ENCODE measurements around the gene ITGB7. TPM values are rescaled to one million over a fixed set of nuclear protein-coding genes. Genes with fewer than 3 reads are reported as not detected.

Gene ITGB7
- total and polyA plus RNA-seq, 10 of the 15 experiments (the other 5 are each of a cell fraction or from before 2014, with no cell fraction given) = 54.5 to 487 (median 252) TPM

GRCh38 chr12:53180931-53181645 lies 26.0 kb downstream of the ITGB7 start:
- Histone ChIP-seq H3K4me3 (peak overlapping the region; percentile 78), H3K9me3 (replicated peaks; ENCODE audit: control insufficient read depth, insufficient read depth, low read length) (no peaks in the 10 kb centered on the region), H3K27ac (ENCODE audit: control insufficient read depth, insufficient read depth) (peak overlapping the region; percentile 91), H4K20me1 (ENCODE audit: control insufficient read depth, insufficient read depth) (no peaks in the 10 kb centered on the region), H3K4me2 (ENCODE audit: control insufficient read depth, insufficient read depth) (peak overlapping the region; percentile 35), H3K27me3 (replicated peaks in 1 of 2; ENCODE audit: control insufficient read depth in 2 of 2, insufficient read depth in 2 of 2, low read length in 1 of 2) (no peaks in the 10 kb centered on the region), H3K4me1 (ENCODE audit: control insufficient read depth, insufficient read depth, low read length) (peaks cover 6% of the 10 kb centered on the region; the same call in 1 of the 2 replicates), H3K9ac (ENCODE audit: control insufficient read depth, insufficient read depth, low read length) (peak overlapping the region; percentile 86), H2AFZ (ENCODE audit: control insufficient read depth, low read depth, low read length) (no peak overlapping the region), H3K36me3 (ENCODE audit: control insufficient read depth in 2 of 2, insufficient read depth in 2 of 2, low read length in 1 of 2) (peaks cover 0 to 2% of the 10 kb centered on the region in 2 experiments; a peak in 3 of 4 replicates), H3K79me2 (ENCODE audit: control insufficient read depth, insufficient read depth, low read length) (peaks cover 22% of the 10 kb centered on the region)
- RAD21 ChIA-PET (ENCODE audit: unreplicated experiment) = interaction anchor here (0.6 to 4.1 kb wide), 14 partner anchors 14 to 255 kb away, joined by 3 to 36 read pairs (median 4); partner anchors contain the start of genes ESPL1 and ITGB7
- 0 out of 2 replicates have a peak, but pooled peaks have one; percentile 29 for TF ChIP-seq SMAD5 (IDR thresholded peaks at IDR 0.05; ENCODE audit: low read depth)
- TF ChIP-seq SIN3A (IDR thresholded peaks at IDR 0.05; ENCODE audit: low read depth, low read length) = 0 out of 2 replicates have a peak, but pooled peaks have one; percentile 26
- TF ChIP-seq NKRF (conservative IDR thresholded peaks at IDR 0.05) = peak; percentile 23; the same call in 1 of the 2 replicates
- peak; percentile 46; the same call in 1 of the 2 replicates for TF ChIP-seq DPF2 (IDR thresholded peaks at IDR 0.05)
- TF ChIP-seq LARP7 (IDR thresholded peaks at IDR 0.05) = peak; percentile 69
- peak; percentile 74 for TF ChIP-seq MXI1 (IDR thresholded peaks at IDR 0.05; ENCODE audit: low read depth, low read length)
- TF ChIP-seq HCFC1 (IDR thresholded peaks at IDR 0.05; ENCODE audit: low read length) = no peak
- TF ChIP-seq EGR1 (IDR thresholded peaks at IDR 0.05; ENCODE audit: borderline replicate concordance in 1 of 2, low read depth in 2 of 2, low read length in 2 of 2) = peak in 1 of 2 experiments; percentile 16; a peak in 1 of 3 replicates
- no peak for TF ChIP-seq RFX5 (IDR thresholded peaks at IDR 0.05; ENCODE audit: low read depth, low read length)
- CTCF ChIA-PET = interaction anchor here (1.2 to 6.0 kb wide), 13 partner anchors 9 to 198 kb away, joined by 3 to 54 read pairs (median 8); partner anchors contain the start of genes ESPL1, ITGB7 and MYG1
- DNase-seq (ENCODE audit: low read depth, low spot score) (no peak), FAIRE-seq (no peak), ATAC-seq (peak; percentile 83)
- BruUV-seq (replicated peaks) = no TSS peak
- in situ Hi-C loops (cut with MboI) = no loop called here
- WGBS (ENCODE audit: insufficient coverage, insufficient replicate concordance, low lambda C conversion rate, missing lambda C conversion rate) = 0% methylated on average over 38 of the region's 57 CpGs
- SMC1A ChIA-PET (ENCODE audit: uncharacterized antibody, unreplicated experiment) = interaction anchor here (0.7 to 5.6 kb wide), 14 partner anchors 11 to 117 kb away, joined by 3 to 39 read pairs (median 4); partner anchors contain the start of gene PFDN5
- intact Hi-C loops (cut with micrococcal nuclease; ENCODE audit: unreplicated experiment) = loop anchor here (2.0 kb wide), 2 partner anchors 20 to 22 kb away; no protein-coding TSS in a partner anchor
- POLR2A ChIA-PET = interaction anchor here (0.6 to 4.3 kb wide), 11 partner anchors 9 to 315 kb away, joined by 3 to 48 read pairs (median 6); partner anchors contain the start of genes ESPL1, ITGB7 and PFDN5

Measured in GM12878 (cell line).